ENCODE measurements around the gene TMEM178B. TPM values are rescaled to one million over a fixed set of nuclear protein-coding genes. Genes with fewer than 3 reads are reported as not detected.

The TMEM178B gene
- total and polyA plus RNA-seq, 12 donors, result 1.2 to 54.6 (median 25.7) TPM

GRCh38 chr7:141456298-141456697 is 382.4 kb downstream of the TMEM178B start:
- TF ChIP-seq CTCF (IDR thresholded peaks at IDR 0.05), result no peak
- intact Hi-C loops (cut with DNase I), result no loop called here
- 59 to 67% methylated on average over 2 of the region's 2 CpGs for WGBS, 2 donors
- ATAC-seq (peak in 2 of 8 donors; percentile 60 to 74), DNase-seq (no peak)
- no peak overlapping the region for H3K4me3 ChIP-seq
- H3K27ac ChIP-seq, result no peak overlapping the region
- no peaks in the 10 kb centered on the region for H3K36me3 ChIP-seq
- no peaks in the 10 kb centered on the region for H3K9me3 ChIP-seq
- peaks cover 0 to 10% (median 7%) of the 10 kb centered on the region in 9 donors for H3K4me1 ChIP-seq
- H3K27me3 ChIP-seq, result no peaks in the 10 kb centered on the region

- TF ChIP-seq CTCF (IDR thresholded peaks at IDR 0.05), result no peak
- Histone ChIP-seq H3K9me3 (no peaks in the 10 kb centered on the region), H3K27ac (no peak overlapping the region), H3K4me1 (peaks cover 0 to 14% (median 11%) of the 10 kb centered on the region in 9 donors), H3K27me3 (no peaks in the 10 kb centered on the region), H3K4me3 (no peak overlapping the region), H3K36me3 (no peaks in the 10 kb centered on the region)
- ATAC-seq, result no peak
- intact Hi-C loops (cut with DNase I), result no loop called here
- WGBS, 2 donors, result 78 to 81% methylated on average over 4 of the region's 4 CpGs
- DNase-seq, result no peak
Observed at GRCh38 chr7:141456711-141457110, 382.8 kb downstream of the TMEM178B start.

GRCh38 chr7:141460781-141461715 is 387.2 kb downstream of the TMEM178B start:
- TF ChIP-seq CTCF (IDR thresholded peaks at IDR 0.05), result no peak
- H3K9me3 ChIP-seq, result no peaks in the 10 kb centered on the region
- no peaks in the 10 kb centered on the region for H3K36me3 ChIP-seq
- H3K4me3 ChIP-seq, result no peak overlapping the region
- peak overlapping the region in 2 of 10 donors; percentile 17 for H3K27ac ChIP-seq
- H3K4me1 ChIP-seq, result peaks cover 0 to 17% (median 16%) of the 10 kb centered on the region in 9 donors
- ATAC-seq, result peak in 7 of 8 donors; percentile 43 to 74 (median 64)
- intact Hi-C loops (cut with DNase I), result no loop called here
- no peaks in the 10 kb centered on the region for H3K27me3 ChIP-seq
- no peak for DNase-seq
- 54 to 64% methylated on average over 16 of the region's 16 CpGs for WGBS, 2 donors

GRCh38 chr7:141461924-141462323 is 388.1 kb downstream of the TMEM178B start:
- Histone ChIP-seq H3K27me3 (no peaks in the 10 kb centered on the region), H3K36me3 (no peaks in the 10 kb centered on the region), H3K9me3 (no peaks in the 10 kb centered on the region), H3K4me3 (no peak overlapping the region), H3K4me1 (peaks cover 0 to 22% (median 16%) of the 10 kb centered on the region in 9 donors), H3K27ac (peak overlapping the region in 1 of 10 donors; percentile 17)
- intact Hi-C loops (cut with DNase I), result no loop called here
- DNase-seq (no peak), ATAC-seq (no peak)
- WGBS, 2 donors, result 69 to 80% methylated on average over 6 of the region's 6 CpGs
- TF ChIP-seq CTCF (IDR thresholded peaks at IDR 0.05), result no peak
